H1 (cell line): ENCODE data around the gene RAB38. TPM values are rescaled to one million over a fixed set of nuclear protein-coding genes. Genes with fewer than 3 reads are reported as not detected.

Source experiments
- CBX5 ChIP-seq: fragments of 300-800, 300-1000 bp; sonication (generic); IDR thresholded peaks from 2 replicates; pipeline ENCODE4 v1.7.1; 2016; ENCODE audit warnings: antibody characterized with exemption, low read length, low read depth
- CTBP2 ChIP-seq: IDR thresholded peaks from 2 replicates; pipeline ENCODE4 v1.7.0; 2011; ENCODE audit warnings: borderline replicate concordance, mild to moderate bottlenecking, moderate library complexity, mixed read lengths, low read length; ENCODE audit not compliant: insufficient read depth, insufficient read length
- JUND ChIP-seq: IDR thresholded peaks from 2 replicates; pipeline ENCODE4 v1.6.1; 2011; ENCODE audit warnings: mild to moderate bottlenecking, improper control_type of control experiment, low read length
- polyA plus RNA-seq, 7 experiments: library from polyadenylated mRNA; depleted of rRNA in 3 of 7; stranded (reverse) in 5 of 7; unstranded in 2 of 7; fragments of >200 nt in 5 of 7; fragments of 200-250 nt in 2 of 7; gene quantifications; 1 replicate in 5 of 7; 2 replicates in 1 of 7; 4 replicates in 1 of 7; pipeline versions ENCODE4 v1.2.1 to v1.2.3, GENCODE V29; 2011 to 2013; ENCODE audit warnings: missing spikeins in 2 of 7, mixed read lengths in 2 of 7
- total RNA-seq: library from RNA; stranded (reverse); fragmentation: NEBNext Ultra II Directional; extraction: Animal tissue kit (Norgen Biotek cat#: 25700); gene quantifications from 2 replicates; pipeline ENCODE4 v1.2.1, GENCODE V29; 2021

The RAB38 gene
- total and polyA plus RNA-seq, 2 of the 8 experiments (the other 6 are each of a cell fraction or from before 2014, with no cell fraction given), result 15.4 to 16.5 TPM

DNA sequence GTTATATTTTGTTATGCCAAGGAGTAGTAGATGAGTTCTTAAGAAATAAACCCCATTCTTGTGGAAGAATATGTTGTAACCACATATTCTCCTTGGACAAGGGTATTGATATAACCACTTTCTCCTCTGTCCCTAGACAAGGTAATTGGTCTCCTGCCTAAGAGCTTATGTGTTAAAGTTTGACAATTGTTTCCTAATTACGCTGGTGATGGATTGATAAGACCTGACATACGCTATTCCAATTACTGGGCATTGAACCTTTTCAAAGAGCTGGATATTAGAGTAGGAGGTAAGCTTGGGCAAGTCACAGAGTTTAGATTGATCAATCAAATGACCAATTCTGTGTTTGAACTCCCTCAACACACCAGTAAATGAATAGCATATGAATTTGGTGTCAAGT is 88.9 kb downstream of the RAB38 start (continued):
- TF ChIP-seq CTBP2 (no peak), CBX5 (no peak), JUND (no peak)
